ENCODE results near the gene DENND1A. TPM values are rescaled to one million over a fixed set of nuclear protein-coding genes. Genes with fewer than 3 reads are reported as not detected.
"Not testable (repeated sequence)": the region's sequence is repeated elsewhere in the genome, so short reads cannot be mapped to it uniquely, and the experiment has no call there.

Gene DENND1A
- total RNA-seq: 10 to 100 TPM; 12.6 to 22.7 TPM

GRCh38 chr9:123929870-123930831 is at the start of gene DENND1A:
DENND1A (minus strand) TSS chr9:123930126; CDS start chr9:123929905, 221 bp downstream.
- DNase-seq (ENCODE audit: low spot score in 2 of 2): peak; percentile 84 to 91
- peak within 1 kb of the TSS; percentile 73 to 93 for H3K27ac Mint-ChIP-seq
- H3K9me3 Mint-ChIP-seq: no peaks in the 10 kb centered on the region
- peak; percentile 82 to 91 for ATAC-seq
- H3K36me3 Mint-ChIP-seq: peaks cover 0 to 11% of the 10 kb centered on the region in 2 donors

GRCh38 chr9:123978981-123979380 is 49.1 kb upstream of the DENND1A start:
- Mint-ChIP-seq H3K27ac (no peak overlapping the region), H3K36me3 (no peaks in the 10 kb centered on the region), H3K9me3 (no peaks in the 10 kb centered on the region)
- no peak for ATAC-seq
- no peak for DNase-seq (ENCODE audit: low spot score in 2 of 2)

- not testable (repeated sequence) for DNase-seq (ENCODE audit: low spot score in 2 of 2); ATAC-seq; H3K9me3 Mint-ChIP-seq; H3K27ac Mint-ChIP-seq; H3K36me3 Mint-ChIP-seq
These were observed 46.7 kb upstream of the DENND1A start for GRCh38 chr9:123976579-123976978.

- H3K27ac Mint-ChIP-seq: no peak overlapping the region
- H3K9me3 Mint-ChIP-seq: no peaks in the 10 kb centered on the region
- ATAC-seq: no peak
- no peak for DNase-seq (ENCODE audit: low spot score in 2 of 2)
- H3K36me3 Mint-ChIP-seq: no peaks in the 10 kb centered on the region
These were observed 45.9 kb upstream of the DENND1A start for GRCh38 chr9:123975871-123976270.

- no peak for ATAC-seq
- H3K27ac Mint-ChIP-seq: no peak overlapping the region
- H3K36me3 Mint-ChIP-seq: no peaks in the 10 kb centered on the region
These were observed 44.5 kb upstream of the DENND1A start for GRCh38 chr9:123974471-123974870.

GRCh38 chr9:123973590-123974223 is 43.8 kb upstream of the DENND1A start:
- Mint-ChIP-seq H3K9me3 (no peaks in the 10 kb centered on the region), H3K36me3 (no peaks in the 10 kb centered on the region), H3K27ac (no peak overlapping the region)
- DNase-seq (ENCODE audit: low spot score in 2 of 2) (no peak), ATAC-seq (no peak)

More at GRCh38 chr9:123974471-123974870, 44.5 kb upstream of the DENND1A start:
- H3K9me3 Mint-ChIP-seq: no peaks in the 10 kb centered on the region
- no peak for DNase-seq (ENCODE audit: low spot score in 2 of 2)

GRCh38 chr9:123972618-123973017 is 42.7 kb upstream of the DENND1A start:
- ATAC-seq (no peak), DNase-seq (ENCODE audit: low spot score in 2 of 2) (no peak)
- no peaks in the 10 kb centered on the region for H3K9me3 Mint-ChIP-seq
- no peak overlapping the region for H3K27ac Mint-ChIP-seq
- H3K36me3 Mint-ChIP-seq: no peaks in the 10 kb centered on the region

GRCh38 chr9:123967323-123967722 is 37.4 kb upstream of the DENND1A start:
- no peaks in the 10 kb centered on the region for H3K36me3 Mint-ChIP-seq
- DNase-seq (ENCODE audit: low spot score in 2 of 2) (no peak), ATAC-seq (no peak)
- no peak overlapping the region for H3K27ac Mint-ChIP-seq
- H3K9me3 Mint-ChIP-seq: no peaks in the 10 kb centered on the region

GRCh38 chr9:123965801-123966686 is 36.1 kb upstream of the DENND1A start:
- ATAC-seq: no peak
- Mint-ChIP-seq H3K9me3 (no peaks in the 10 kb centered on the region), H3K27ac (no peak overlapping the region), H3K36me3 (no peaks in the 10 kb centered on the region)
- DNase-seq (ENCODE audit: low spot score in 2 of 2): no peak

GRCh38 chr9:123964761-123965160 is 34.8 kb upstream of the DENND1A start:
- DNase-seq (ENCODE audit: low spot score in 2 of 2): no peak
- Mint-ChIP-seq H3K36me3 (no peaks in the 10 kb centered on the region), H3K9me3 (no peaks in the 10 kb centered on the region), H3K27ac (no peak overlapping the region)
- ATAC-seq: no peak

- DNase-seq (ENCODE audit: low spot score in 2 of 2) (no peak), ATAC-seq (no peak)
- H3K27ac Mint-ChIP-seq: no peak overlapping the region
- H3K9me3 Mint-ChIP-seq: no peaks in the 10 kb centered on the region
- no peaks in the 10 kb centered on the region for H3K36me3 Mint-ChIP-seq
These were observed 31.0 kb upstream of the DENND1A start for GRCh38 chr9:123960965-123961364.

- Mint-ChIP-seq H3K27ac (no peak overlapping the region), H3K9me3 (no peaks in the 10 kb centered on the region), H3K36me3 (no peaks in the 10 kb centered on the region)
- no peak for DNase-seq (ENCODE audit: low spot score in 2 of 2)
- no peak for ATAC-seq
These were observed 30.4 kb upstream of the DENND1A start for GRCh38 chr9:123960366-123960765.

GRCh38 chr9:123959787-123960186 is 29.9 kb upstream of the DENND1A start:
- DNase-seq (ENCODE audit: low spot score in 2 of 2) (no peak), ATAC-seq (no peak)
- no peaks in the 10 kb centered on the region for H3K36me3 Mint-ChIP-seq
- no peaks in the 10 kb centered on the region for H3K9me3 Mint-ChIP-seq
- no peak overlapping the region for H3K27ac Mint-ChIP-seq

- H3K9me3 Mint-ChIP-seq: no peaks in the 10 kb centered on the region
- no peak overlapping the region for H3K27ac Mint-ChIP-seq
- no peaks in the 10 kb centered on the region for H3K36me3 Mint-ChIP-seq
- ATAC-seq (peak in 1 of 2 donors; percentile 54), DNase-seq (ENCODE audit: low spot score in 2 of 2) (no peak)
These were observed 27.8 kb upstream of the DENND1A start for GRCh38 chr9:123957731-123958130.

- no peak for DNase-seq (ENCODE audit: low spot score in 2 of 2)
- Mint-ChIP-seq H3K36me3 (no peaks in the 10 kb centered on the region), H3K9me3 (no peaks in the 10 kb centered on the region), H3K27ac (no peak overlapping the region)
- no peak for ATAC-seq
These were observed 27.3 kb upstream of the DENND1A start for GRCh38 chr9:123957168-123957721.

- no peak for ATAC-seq
- H3K27ac Mint-ChIP-seq: no peak overlapping the region
- DNase-seq (ENCODE audit: low spot score in 2 of 2): no peak
These were observed 25.7 kb upstream of the DENND1A start for GRCh38 chr9:123955637-123956036.

More at GRCh38 chr9:123955637-123956036, 25.7 kb upstream of the DENND1A start:
- H3K36me3 Mint-ChIP-seq: no peaks in the 10 kb centered on the region
- no peaks in the 10 kb centered on the region for H3K9me3 Mint-ChIP-seq

All from activated naive CD4-positive, alpha-beta T cell treated with anti-CD3 and anti-CD28 coated beads, Interleukin-2, amount 50 U/mL, for 72 hours (primary cell).